Right lobe of liver (tissue), 4 donors: ENCODE results near the gene PPFIBP1.

Experiments
- POLR2A ChIP-seq: fragments of 450-650 bp; IDR thresholded peaks from one replicate; pipeline ENCODE4 v1.6.1; 2017; ENCODE audit warnings: antibody characterized with exemption, mild to moderate bottlenecking
- TF ChIP-seq, protein P1 (sequence below), 4 donors: fragments of 200-600 bp in 3 of 4; fragments of 450-650 bp in 1 of 4; IDR thresholded peaks; one replicate each; pipeline versions ENCODE4 v1.5.1 to v1.8.0; 2016 to 2022; ENCODE audit warnings: antibody characterized with exemption in 4 of 4, mild to moderate bottlenecking in 2 of 4
- donor health status: DM: no; HTN: no; CAD: no.
- donor health status: DM: no; HTN: no; CAD: no.
- donor health status: DM: no; HTN: yes; CAD: no.

DNA sequence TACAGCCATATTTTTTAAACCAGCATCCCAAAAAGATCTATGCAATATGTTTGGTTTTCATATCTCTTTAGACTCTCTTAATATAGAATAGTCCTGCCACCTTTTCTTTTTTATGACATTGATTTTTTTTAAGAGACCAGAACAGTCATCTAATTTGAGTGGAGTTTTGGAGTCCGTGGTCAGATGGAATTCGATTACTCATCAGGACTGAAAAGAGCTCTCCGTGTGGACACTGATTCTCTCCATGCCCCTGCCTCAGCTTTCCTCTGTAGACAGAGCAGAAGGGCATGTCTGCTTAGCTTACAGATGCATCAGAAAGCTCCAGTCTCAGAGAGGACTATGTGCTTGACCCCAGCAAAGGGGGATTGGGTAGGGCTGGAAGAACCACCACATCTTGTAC lies 49.7 kb upstream of the PPFIBP1 start:
- TF ChIP-seq, protein P1, sequence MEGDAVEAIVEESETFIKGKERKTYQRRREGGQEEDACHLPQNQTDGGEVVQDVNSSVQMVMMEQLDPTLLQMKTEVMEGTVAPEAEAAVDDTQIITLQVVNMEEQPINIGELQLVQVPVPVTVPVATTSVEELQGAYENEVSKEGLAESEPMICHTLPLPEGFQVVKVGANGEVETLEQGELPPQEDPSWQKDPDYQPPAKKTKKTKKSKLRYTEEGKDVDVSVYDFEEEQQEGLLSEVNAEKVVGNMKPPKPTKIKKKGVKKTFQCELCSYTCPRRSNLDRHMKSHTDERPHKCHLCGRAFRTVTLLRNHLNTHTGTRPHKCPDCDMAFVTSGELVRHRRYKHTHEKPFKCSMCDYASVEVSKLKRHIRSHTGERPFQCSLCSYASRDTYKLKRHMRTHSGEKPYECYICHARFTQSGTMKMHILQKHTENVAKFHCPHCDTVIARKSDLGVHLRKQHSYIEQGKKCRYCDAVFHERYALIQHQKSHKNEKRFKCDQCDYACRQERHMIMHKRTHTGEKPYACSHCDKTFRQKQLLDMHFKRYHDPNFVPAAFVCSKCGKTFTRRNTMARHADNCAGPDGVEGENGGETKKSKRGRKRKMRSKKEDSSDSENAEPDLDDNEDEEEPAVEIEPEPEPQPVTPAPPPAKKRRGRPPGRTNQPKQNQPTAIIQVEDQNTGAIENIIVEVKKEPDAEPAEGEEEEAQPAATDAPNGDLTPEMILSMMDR (IDR thresholded peaks at IDR 0.05): no peak
- no peak for TF ChIP-seq POLR2A
